ENCODE data around the gene NOC2L.

- TF ChIP-seq CTCF (IDR thresholded peaks at IDR 0.05) = no peak
- no peak for TF ChIP-seq ZFP36 (IDR thresholded peaks at IDR 0.05; ENCODE audit: borderline replicate concordance, partially characterized antibody)
- no peak for TF ChIP-seq HDAC2 (IDR thresholded peaks at IDR 0.05)
- no peak for TF ChIP-seq SMC3 (IDR thresholded peaks at IDR 0.05)
- TF ChIP-seq POLR2A (IDR thresholded peaks at IDR 0.05; ENCODE audit: low read length) = no peak
Observed at GRCh38 chr1:901108-901859, 57.8 kb downstream of the NOC2L start.

Measured in A549 (cell line).